AG04450 (cell line): ENCODE measurements around the gene ZNF346. TPM values are rescaled to one million over a fixed set of nuclear protein-coding genes. Genes with fewer than 3 reads are reported as not detected.

Experiments
- CTCF ChIA-PET: fragments of 300-600, 350-600 bp; formaldehyde crosslinking; extraction: SDS; loops from one replicate; lab custom pipeline; 2022; ENCODE audit warnings: antibody characterized with exemption, inconsistent platforms; lab: Charles Lee
- POLR2A ChIA-PET: fragments of 350-600 bp; formaldehyde crosslinking; extraction: SDS; loops from one replicate; lab custom pipeline; 2021; ENCODE audit warnings: antibody characterized with exemption, inconsistent platforms; lab: Yijun Ruan, JAX
- DNase-seq: peaks from one replicate; pipeline ENCODE4 v3.0.0-alpha.2; 2011; ENCODE audit warnings: low read depth, low spot score
- H3K27ac ChIP-seq: one replicate; pipeline ENCODE4 v1.5.1; 2012; ENCODE audit warnings: low read depth, low read length, control low read depth
- H3K27me3 ChIP-seq: one replicate; pipeline ENCODE4 v1.6.0; 2012; ENCODE audit warnings: low read length; ENCODE audit not compliant: control insufficient read depth, insufficient read depth
- H3K4me3 ChIP-seq: 2 replicates; pipeline ENCODE4 v1.5.1; 2011; ENCODE audit warnings: mild to moderate bottlenecking, low read depth, low read length, control low read depth
- H3K9me3 ChIP-seq: 2 replicates; pipeline ENCODE4 v1.5.1; 2012; ENCODE audit warnings: low read length; ENCODE audit not compliant: control insufficient read depth, insufficient read depth
- polyA plus RNA-seq: library from polyadenylated mRNA; depleted of rRNA; stranded (reverse); fragments of >200 nt; gene quantifications from 2 replicates; pipeline ENCODE4 v1.2.3, GENCODE V29; 2011
- TF ChIP-seq, protein P1 (sequence below): IDR thresholded peaks from 2 replicates; pipeline ENCODE4 v1.5.1; 2011; ENCODE audit warnings: low read depth, low read length, control low read depth, inconsistent platforms

The ZNF346 gene
- polyA plus RNA-seq, 1 experiment = 15.0 TPM

GRCh38 chr5:177070536-177071191 is 48.2 kb downstream of the ZNF346 start:
- CTCF ChIA-PET = interaction anchor here (0.6 to 9.0 kb wide), 18 partner anchors 8 to 410 kb away, joined by 3 to 259 read pairs (median 5); partner anchors contain the start of genes FGFR4 and ZNF346
- POLR2A ChIA-PET = interaction anchor here (0.7 kb wide), 1 partner anchor 41 kb away, joined by 3 read pairs; no protein-coding TSS in a partner anchor

DNA sequence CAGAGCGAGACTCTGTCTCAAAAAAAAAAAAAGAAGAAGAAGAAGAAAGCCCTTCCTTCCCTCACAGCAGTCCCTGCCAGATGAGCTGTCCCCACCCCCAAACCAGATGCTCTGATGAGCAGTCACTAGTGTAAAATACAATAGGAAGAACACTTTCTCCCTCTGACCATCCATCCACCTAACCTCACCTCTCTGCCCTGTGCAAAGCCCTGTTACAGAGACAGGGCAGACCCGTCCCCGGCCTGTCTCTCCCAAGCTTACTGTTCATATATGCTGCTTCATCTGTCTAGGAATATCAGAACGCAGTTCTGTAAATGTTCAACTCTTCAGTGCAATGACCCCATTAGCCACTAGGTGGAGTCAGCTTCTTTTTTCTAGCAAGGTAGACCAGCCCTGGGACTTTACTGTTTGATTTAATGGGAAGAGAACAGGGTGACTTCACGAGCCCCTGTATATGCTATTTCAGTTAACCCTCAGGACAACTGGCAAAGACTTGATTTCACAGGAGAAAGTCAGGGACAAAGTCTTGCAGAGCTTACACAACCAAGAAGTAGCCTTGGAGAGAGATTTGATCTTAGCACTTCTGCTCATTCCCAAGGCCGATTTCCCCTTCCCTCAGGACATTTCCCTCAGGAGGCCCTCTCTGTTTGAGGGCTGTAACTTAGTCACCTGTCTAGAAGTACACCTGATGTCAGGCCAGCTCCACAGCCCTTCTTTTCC is 49.3 kb downstream of the ZNF346 start:
- TF ChIP-seq, protein P1, sequence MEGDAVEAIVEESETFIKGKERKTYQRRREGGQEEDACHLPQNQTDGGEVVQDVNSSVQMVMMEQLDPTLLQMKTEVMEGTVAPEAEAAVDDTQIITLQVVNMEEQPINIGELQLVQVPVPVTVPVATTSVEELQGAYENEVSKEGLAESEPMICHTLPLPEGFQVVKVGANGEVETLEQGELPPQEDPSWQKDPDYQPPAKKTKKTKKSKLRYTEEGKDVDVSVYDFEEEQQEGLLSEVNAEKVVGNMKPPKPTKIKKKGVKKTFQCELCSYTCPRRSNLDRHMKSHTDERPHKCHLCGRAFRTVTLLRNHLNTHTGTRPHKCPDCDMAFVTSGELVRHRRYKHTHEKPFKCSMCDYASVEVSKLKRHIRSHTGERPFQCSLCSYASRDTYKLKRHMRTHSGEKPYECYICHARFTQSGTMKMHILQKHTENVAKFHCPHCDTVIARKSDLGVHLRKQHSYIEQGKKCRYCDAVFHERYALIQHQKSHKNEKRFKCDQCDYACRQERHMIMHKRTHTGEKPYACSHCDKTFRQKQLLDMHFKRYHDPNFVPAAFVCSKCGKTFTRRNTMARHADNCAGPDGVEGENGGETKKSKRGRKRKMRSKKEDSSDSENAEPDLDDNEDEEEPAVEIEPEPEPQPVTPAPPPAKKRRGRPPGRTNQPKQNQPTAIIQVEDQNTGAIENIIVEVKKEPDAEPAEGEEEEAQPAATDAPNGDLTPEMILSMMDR = peak; percentile 95
- H3K4me3 ChIP-seq = no peak overlapping the region
- H3K27ac ChIP-seq = no peak overlapping the region

More at GRCh38 chr5:177070536-177071191, 48.2 kb downstream of the ZNF346 start:
- no peak overlapping the region for H3K4me3 ChIP-seq
- DNase-seq = no peak
- TF ChIP-seq, protein P1 = no peak
- no peaks in the 10 kb centered on the region for H3K27me3 ChIP-seq
- H3K9me3 ChIP-seq = no peaks in the 10 kb centered on the region
- no peak overlapping the region for H3K27ac ChIP-seq

GRCh38 chr5:177077335-177077734 is 54.8 kb downstream of the ZNF346 start:
- Histone ChIP-seq H3K27me3 (no peaks in the 10 kb centered on the region), H3K9me3 (no peaks in the 10 kb centered on the region), H3K4me3 (no peak overlapping the region), H3K27ac (no peak overlapping the region)
- POLR2A ChIA-PET = no interaction called here
- TF ChIP-seq, protein P1 = no peak
- DNase-seq = no peak
- CTCF ChIA-PET = no interaction called here

More for the DNA sequence above, 49.3 kb downstream of the ZNF346 start:
- POLR2A ChIA-PET = interaction anchor here (0.6 kb wide), 2 partner anchors 25 to 64 kb away, joined by 3 to 6 read pairs; no protein-coding TSS in a partner anchor
- CTCF ChIA-PET = interaction anchor here (0.6 to 9.0 kb wide), 40 partner anchors 9 to 414 kb away, joined by 3 to 259 read pairs (median 4); partner anchors contain the start of genes FGFR4 and ZNF346
- DNase-seq = peak; percentile 69
- Histone ChIP-seq H3K27me3 (no peaks in the 10 kb centered on the region), H3K9me3 (no peaks in the 10 kb centered on the region)

- Histone ChIP-seq H3K4me3 (no peak overlapping the region), H3K27ac (no peak overlapping the region), H3K9me3 (no peaks in the 10 kb centered on the region), H3K27me3 (peaks cover 5% of the 10 kb centered on the region)
- TF ChIP-seq, protein P1 = no peak
- POLR2A ChIA-PET = no interaction called here
- DNase-seq = no peak
- CTCF ChIA-PET = interaction anchor here (2.4 kb wide), 1 partner anchor 8 kb away, joined by 14 read pairs; no protein-coding TSS in a partner anchor
Measured at GRCh38 chr5:177079606-177080005, 57.1 kb downstream of the ZNF346 start.

- CTCF ChIA-PET = interaction anchor here (2.4 kb wide), 1 partner anchor 8 kb away, joined by 14 read pairs; no protein-coding TSS in a partner anchor
- Histone ChIP-seq H3K4me3 (no peak overlapping the region), H3K9me3 (no peaks in the 10 kb centered on the region), H3K27me3 (peaks cover 6% of the 10 kb centered on the region), H3K27ac (no peak overlapping the region)
- TF ChIP-seq, protein P1 = no peak
- DNase-seq = no peak
- POLR2A ChIA-PET = no interaction called here
Measured at GRCh38 chr5:177080265-177080664, 57.8 kb downstream of the ZNF346 start.
